Tibial artery (tissue), 4 donors: ENCODE results near the gene NBEA.
"Not testable (repeated sequence)": the region's sequence is repeated elsewhere in the genome, so short reads cannot be mapped to it uniquely, and the experiment has no call there.

Experiments
- DNase-seq, 2 donors: peaks; one replicate each; pipeline ENCODE4 v3.0.0-alpha.2; 2019
- H3K27ac ChIP-seq, 2 donors: fragments of 200-600 bp; sonication (generic) in 1 of 2; 1 replicate in 1 of 2; 2 replicates in 1 of 2; pipeline ENCODE4 v1.5.1; 2018 to 2019; ENCODE audit warnings: mild to moderate bottlenecking in 1 of 2
- H3K27me3 ChIP-seq, 2 donors: fragments of 200-600 bp; sonication (generic) in 1 of 2; one replicate each; pipeline versions ENCODE4 v1.5.1 to v1.6.0; 2016 to 2019
- H3K36me3 ChIP-seq, 3 donors: fragments of 200-600 bp; sonication (generic) in 2 of 3; one replicate each; pipeline ENCODE4 v1.5.1; 2016 to 2019; ENCODE audit warnings: mild to moderate bottlenecking in 2 of 3
- H3K4me1 ChIP-seq, 4 donors: fragments of 200-600 bp; sonication (generic) in 2 of 4; 1 replicate in 3 of 4; 2 replicates in 1 of 4; pipeline ENCODE4 v1.5.1; 2016 to 2019
- H3K4me3 ChIP-seq, 2 donors: fragments of 200-600 bp; sonication (generic) in 1 of 2; 1 replicate in 1 of 2; 2 replicates in 1 of 2; pipeline ENCODE4 v1.5.1; 2018 to 2019; ENCODE audit warnings: mild to moderate bottlenecking in 2 of 2
- H3K9me3 ChIP-seq, 3 donors: fragments of 200-600 bp; sonication (generic) in 1 of 3; one replicate each; pipeline ENCODE4 v1.5.1; 2016 to 2019
- intact Hi-C: fragments of 100-400 bp; cut with DNase I; formaldehyde crosslinking; loops from one replicate; pipeline ENCODE4 v1.15.0; 2023; ENCODE audit warnings: low total_unique reads
- TF ChIP-seq, protein P1 (sequence below), 2 experiments: fragments of 200-600 bp in 1 of 2; fragments of 450-650 bp in 1 of 2; IDR thresholded peaks; one replicate each; pipeline ENCODE4 v1.5.1; 2017 to 2019; ENCODE audit warnings: antibody characterized with exemption in 2 of 2, mild to moderate bottlenecking in 1 of 2, moderate library complexity in 1 of 2

The NBEA gene

DNA sequence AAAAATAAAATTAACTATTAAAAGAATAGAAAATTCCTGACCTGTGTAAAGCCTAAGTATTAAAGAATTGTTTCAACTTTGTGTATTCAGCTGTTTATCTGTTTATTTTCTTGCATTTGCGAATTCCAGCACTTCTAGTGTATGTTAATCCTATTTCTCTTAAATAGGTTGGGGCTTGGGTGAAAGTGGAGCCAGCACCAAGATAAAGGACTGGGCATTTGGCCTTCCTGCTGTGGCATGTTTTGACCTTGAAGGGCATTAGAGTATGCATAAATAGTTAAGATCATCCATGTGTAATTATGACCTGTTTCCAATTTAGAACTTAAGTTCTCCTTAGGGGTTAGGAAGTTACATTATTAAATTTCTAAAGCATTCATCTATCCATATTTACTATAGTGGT lies 151.3 kb downstream of the NBEA start:
- Histone ChIP-seq H3K9me3 (peaks cover 0 to 1% (median 0%) of the 10 kb centered on the region in 3 donors), H3K27me3 (no peaks in the 10 kb centered on the region), H3K4me3 (no peak overlapping the region), H3K27ac (no peak overlapping the region), H3K4me1 (no peaks in the 10 kb centered on the region), H3K36me3 (no peaks in the 10 kb centered on the region)
- intact Hi-C loops, result no loop called here
- no peak for DNase-seq
- TF ChIP-seq, protein P1, sequence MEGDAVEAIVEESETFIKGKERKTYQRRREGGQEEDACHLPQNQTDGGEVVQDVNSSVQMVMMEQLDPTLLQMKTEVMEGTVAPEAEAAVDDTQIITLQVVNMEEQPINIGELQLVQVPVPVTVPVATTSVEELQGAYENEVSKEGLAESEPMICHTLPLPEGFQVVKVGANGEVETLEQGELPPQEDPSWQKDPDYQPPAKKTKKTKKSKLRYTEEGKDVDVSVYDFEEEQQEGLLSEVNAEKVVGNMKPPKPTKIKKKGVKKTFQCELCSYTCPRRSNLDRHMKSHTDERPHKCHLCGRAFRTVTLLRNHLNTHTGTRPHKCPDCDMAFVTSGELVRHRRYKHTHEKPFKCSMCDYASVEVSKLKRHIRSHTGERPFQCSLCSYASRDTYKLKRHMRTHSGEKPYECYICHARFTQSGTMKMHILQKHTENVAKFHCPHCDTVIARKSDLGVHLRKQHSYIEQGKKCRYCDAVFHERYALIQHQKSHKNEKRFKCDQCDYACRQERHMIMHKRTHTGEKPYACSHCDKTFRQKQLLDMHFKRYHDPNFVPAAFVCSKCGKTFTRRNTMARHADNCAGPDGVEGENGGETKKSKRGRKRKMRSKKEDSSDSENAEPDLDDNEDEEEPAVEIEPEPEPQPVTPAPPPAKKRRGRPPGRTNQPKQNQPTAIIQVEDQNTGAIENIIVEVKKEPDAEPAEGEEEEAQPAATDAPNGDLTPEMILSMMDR (IDR thresholded peaks at IDR 0.05), result no peak

DNA sequence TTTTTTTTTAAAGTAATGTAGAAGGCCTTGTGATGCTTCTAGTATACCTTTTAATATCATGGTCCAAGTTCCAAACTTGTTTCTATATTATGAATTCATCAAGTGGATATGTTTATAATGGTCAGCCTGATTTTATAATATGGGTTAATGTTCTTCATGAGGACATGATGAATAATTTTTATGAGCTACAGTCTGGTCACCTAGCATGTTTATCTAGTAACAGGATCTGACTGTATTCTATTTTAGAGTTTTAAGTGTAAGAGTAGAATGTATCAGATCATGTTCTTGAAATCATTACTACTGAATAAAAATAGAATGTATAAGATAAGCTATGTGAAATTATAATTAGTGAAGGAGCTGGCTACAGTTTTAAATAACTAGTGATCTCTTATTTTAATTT lies 164.7 kb downstream of the NBEA start:
- H3K4me1 ChIP-seq, H3K4me3 ChIP-seq, H3K27ac ChIP-seq, H3K36me3 ChIP-seq, DNase-seq, H3K9me3 ChIP-seq, H3K27me3 ChIP-seq, intact Hi-C loops: not testable (repeated sequence)

- no peak overlapping the region for H3K27ac ChIP-seq
- TF ChIP-seq, protein P1 (IDR thresholded peaks at IDR 0.05), result no peak
- no peak for DNase-seq
- no peaks in the 10 kb centered on the region for H3K9me3 ChIP-seq
- H3K27me3 ChIP-seq, result no peaks in the 10 kb centered on the region
- H3K36me3 ChIP-seq, result no peaks in the 10 kb centered on the region
- intact Hi-C loops, result no loop called here
- no peak overlapping the region for H3K4me3 ChIP-seq
- H3K4me1 ChIP-seq, result no peaks in the 10 kb centered on the region
These were observed 165.5 kb downstream of the NBEA start for GRCh38 chr13:35107535-35107934.

DNA sequence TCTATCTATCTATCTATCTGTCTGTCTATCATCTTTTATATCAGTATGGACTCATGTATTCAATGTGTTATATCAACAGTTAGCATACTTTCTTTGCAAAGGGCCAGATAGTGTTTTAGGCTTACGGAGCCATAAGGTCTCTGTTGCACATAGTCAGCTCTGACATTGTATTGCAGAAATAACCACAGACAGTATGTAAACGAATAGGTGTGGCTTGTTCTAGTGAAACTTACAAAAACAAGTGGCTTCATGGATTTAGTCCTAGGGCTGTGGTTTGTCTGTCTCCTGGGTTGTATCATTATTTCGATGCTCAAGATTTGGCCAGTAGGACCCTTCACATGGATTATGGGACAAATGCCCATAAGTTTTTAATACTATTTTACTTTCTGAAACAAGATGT lies 171.5 kb downstream of the NBEA start:
- H3K36me3 ChIP-seq, result not testable (repeated sequence)

DNA sequence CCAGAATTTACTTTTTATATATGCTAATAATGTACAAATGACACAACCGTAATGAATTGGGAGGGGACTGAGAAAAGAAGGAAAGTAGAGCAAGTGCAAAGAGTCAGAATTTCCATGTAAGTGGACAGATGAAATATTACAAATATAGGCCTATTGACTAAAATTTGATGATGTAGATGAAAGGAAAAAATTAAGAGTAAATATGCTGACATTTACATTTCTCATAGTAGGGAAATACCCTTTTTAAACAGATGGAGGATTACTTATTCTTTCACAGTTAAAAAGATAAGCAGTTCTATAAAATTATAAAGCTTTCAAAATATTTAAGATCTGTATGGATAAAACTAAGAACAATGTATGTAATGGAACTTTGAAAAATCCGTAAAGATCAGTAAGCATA lies 185.4 kb downstream of the NBEA start:
- Histone ChIP-seq H3K36me3 (peaks cover 0 to 4% (median 0%) of the 10 kb centered on the region in 3 donors), H3K27me3 (no peaks in the 10 kb centered on the region), H3K27ac (no peak overlapping the region), H3K9me3 (no peaks in the 10 kb centered on the region), H3K4me3 (no peak overlapping the region), H3K4me1 (no peaks in the 10 kb centered on the region)
- no peak for DNase-seq
- intact Hi-C loops, result no loop called here
- TF ChIP-seq, protein P1 (IDR thresholded peaks at IDR 0.05), result no peak

More for the DNA sequence above, 171.5 kb downstream of the NBEA start:
- H3K27me3 ChIP-seq, H3K9me3 ChIP-seq, DNase-seq, H3K4me1 ChIP-seq, intact Hi-C loops, H3K27ac ChIP-seq, H3K4me3 ChIP-seq: not testable (repeated sequence)

DNA sequence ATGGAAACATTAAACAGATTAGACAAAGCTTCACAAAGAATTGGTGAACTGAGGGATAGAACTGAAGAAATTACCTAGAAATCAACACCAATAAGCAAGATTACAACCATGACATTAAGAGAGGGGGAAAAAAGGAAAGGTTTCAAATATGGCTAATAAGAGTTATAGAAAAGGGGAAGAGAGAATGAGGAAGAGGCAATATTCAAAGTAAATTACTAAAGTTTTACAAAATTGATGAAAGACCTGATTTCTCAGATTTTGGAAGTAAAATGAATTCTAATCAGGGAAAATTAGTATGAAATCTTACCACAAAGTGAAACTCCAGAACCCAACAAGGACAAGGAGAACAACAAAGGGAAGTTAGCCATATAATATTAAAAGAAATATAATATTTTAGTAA lies 187.4 kb downstream of the NBEA start:
- no peaks in the 10 kb centered on the region for H3K4me1 ChIP-seq
- no peak overlapping the region for H3K4me3 ChIP-seq
- no peak for DNase-seq
- H3K36me3 ChIP-seq, result peaks cover 0 to 4% (median 0%) of the 10 kb centered on the region in 3 donors
- no peak overlapping the region for H3K27ac ChIP-seq
- no peaks in the 10 kb centered on the region for H3K27me3 ChIP-seq
- TF ChIP-seq, protein P1 (IDR thresholded peaks at IDR 0.05), result no peak
- no peaks in the 10 kb centered on the region for H3K9me3 ChIP-seq
- intact Hi-C loops, result no loop called here

DNA sequence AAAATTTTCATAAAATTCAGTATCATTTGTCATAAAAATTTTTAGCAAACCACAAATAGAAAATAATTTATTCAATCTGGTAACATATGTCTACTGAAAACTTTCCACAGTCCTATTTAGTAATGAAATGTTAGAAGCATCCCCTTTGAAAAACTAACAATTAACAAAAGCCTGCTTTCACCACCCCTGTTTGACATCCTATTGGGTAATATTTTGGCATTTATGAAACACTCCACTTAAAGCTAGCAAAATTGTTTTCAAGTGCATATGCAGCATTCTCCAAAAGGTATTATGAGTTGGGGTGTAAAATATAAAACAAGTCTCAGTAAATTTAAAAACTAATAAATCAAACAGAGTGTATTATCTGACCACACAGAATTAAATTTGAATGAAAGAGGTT lies 189.4 kb downstream of the NBEA start:
- no peak overlapping the region for H3K4me3 ChIP-seq
- no peaks in the 10 kb centered on the region for H3K27me3 ChIP-seq
- TF ChIP-seq, protein P1 (IDR thresholded peaks at IDR 0.05), result no peak
- no peak overlapping the region for H3K27ac ChIP-seq
- no peaks in the 10 kb centered on the region for H3K4me1 ChIP-seq
- no peaks in the 10 kb centered on the region for H3K36me3 ChIP-seq
- DNase-seq, result no peak
- intact Hi-C loops, result no loop called here
- no peaks in the 10 kb centered on the region for H3K9me3 ChIP-seq
